ENCODE data around the gene CLCA1. TPM values are rescaled to one million over a fixed set of nuclear protein-coding genes. Genes with fewer than 3 reads are reported as not detected.

Gene CLCA1
- total RNA-seq, 1 experiment from 2014 or later = not detected

DNA sequence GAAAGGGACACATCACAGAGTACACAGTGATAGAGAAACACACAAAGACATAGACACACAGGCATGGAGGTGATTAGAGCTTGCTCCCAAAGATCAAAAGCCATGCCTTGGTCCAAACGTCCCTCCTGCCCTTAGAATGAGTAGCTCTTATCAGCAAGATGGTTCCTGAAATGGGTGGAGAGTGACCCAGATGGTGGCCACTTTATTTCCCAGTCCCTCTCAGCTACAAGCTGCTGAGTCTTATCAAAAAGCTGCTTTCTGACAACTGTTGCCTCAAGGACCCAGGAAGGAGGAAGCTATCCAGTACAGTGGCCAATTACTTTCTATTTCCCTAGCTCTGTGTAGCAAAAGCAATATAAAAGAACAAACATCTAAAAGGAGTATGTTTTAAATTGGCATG is 7.7 kb upstream of the CLCA1 start:
- no peak overlapping the region for H3K18ac ChIP-seq (ENCODE audit: insufficient read length, low read depth, low read length)
- H4K5ac ChIP-seq (ENCODE audit: insufficient read length, low read depth, low read length) = no peak overlapping the region
- no peak overlapping the region for H2BK15ac ChIP-seq (ENCODE audit: low read depth, low read length)
- H3K9ac ChIP-seq (ENCODE audit: extremely low read depth, insufficient read length, low read length) = no peak overlapping the region
- H4K20me1 ChIP-seq (ENCODE audit: control insufficient read depth, insufficient read depth, insufficient read length) = no peaks in the 10 kb centered on the region
- H3K27ac ChIP-seq (ENCODE audit: insufficient read length, low read depth, low read length) = no peak overlapping the region
- Mint-ChIP-seq H3K27ac (no peak overlapping the region), H3K4me1 (no peaks in the 10 kb centered on the region), H3K9me3 (no peaks in the 10 kb centered on the region), H3K36me3 (ENCODE audit: insufficient read depth in 1 of 3, low read depth in 3 of 3) (no peaks in the 10 kb centered on the region), H3K27me3 (ENCODE audit: low read depth) (no peaks in the 10 kb centered on the region), H3K4me3 (no peak overlapping the region)
- H3K79me1 ChIP-seq (ENCODE audit: insufficient read depth, low read depth, low read length, poor library complexity, severe bottlenecking) = no peaks in the 10 kb centered on the region
- no peak overlapping the region for H3K56ac ChIP-seq (ENCODE audit: insufficient read length, low read depth, low read length)
- H2AK5ac ChIP-seq (ENCODE audit: insufficient read length, low read length) = no peak overlapping the region
- TF ChIP-seq CTCF (conservative IDR thresholded peaks at IDR 0.05) = no peak
- no peaks in the 10 kb centered on the region for H3K23me2 ChIP-seq (ENCODE audit: insufficient read length, low read depth, low read length, poor library complexity, severe bottlenecking)
- H2BK12ac ChIP-seq (ENCODE audit: insufficient read length, low read depth, low read length) = no peak overlapping the region
- no peak overlapping the region for H3K4ac ChIP-seq (ENCODE audit: low read depth, low read length)
- no peak overlapping the region for H4K91ac ChIP-seq (ENCODE audit: insufficient read length, low read depth, low read length)
- H3K9me3 ChIP-seq (ENCODE audit: control insufficient read depth, low read depth, low read length) = no peaks in the 10 kb centered on the region
- no peak overlapping the region for H3T11ph ChIP-seq (ENCODE audit: low read length)
- no peak overlapping the region for H2BK20ac ChIP-seq (ENCODE audit: low read depth, low read length, poor library complexity, severe bottlenecking)
- H3K4me1 ChIP-seq (ENCODE audit: insufficient read depth, low read length) = no peaks in the 10 kb centered on the region
- H2BK120ac ChIP-seq (ENCODE audit: low read depth, low read length, poor library complexity, severe bottlenecking) = no peak overlapping the region
- H3K14ac ChIP-seq (ENCODE audit: insufficient read depth, low read length) = no peak overlapping the region
- no peak for DNase-seq
- no peaks in the 10 kb centered on the region for H3K27me3 ChIP-seq (ENCODE audit: insufficient read depth, low read length)
- H2AFZ ChIP-seq (ENCODE audit: low read length) = no peak overlapping the region
- no CpG with 5 or more reads among the region's 1 CpG for WGBS (ENCODE audit: extremely low coverage, insufficient read length, low lambda C conversion rate)
- no peaks in the 10 kb centered on the region for H3K79me2 ChIP-seq (ENCODE audit: insufficient read depth, low read length)
- no peak overlapping the region for H2BK5ac ChIP-seq (ENCODE audit: insufficient read length, low read length)
- no peak overlapping the region for H3K23ac ChIP-seq (ENCODE audit: insufficient read length, low read depth, low read length)
- no peak overlapping the region for H4K8ac ChIP-seq (replicated peaks; ENCODE audit: insufficient read length, low read depth, low read length)
- no peak overlapping the region for H3K4me2 ChIP-seq (ENCODE audit: insufficient read depth, insufficient read length, low read length)

Measured in H9 (cell line).